K562 (cell line): Measurements from ENCODE around the gene DYRK1A. TPM values are rescaled to one million over a fixed set of nuclear protein-coding genes. Genes with fewer than 3 reads are reported as not detected.

ENCODE experiments used
- ARID1B ChIP-seq: fragments of 450-650 bp; IDR thresholded peaks from 2 replicates; pipeline ENCODE4 v1.6.1; 2016; ENCODE audit warnings: antibody characterized with exemption, mild to moderate bottlenecking, inconsistent platforms
- CXXC5 ChIP-seq: fragments of 250-450 bp; sonication (Bioruptor Pico); IDR thresholded peaks from 2 replicates; pipeline ENCODE4 v1.8.0; 2022; ENCODE audit warnings: inconsistent platforms, mild to moderate bottlenecking, moderate library complexity
- DPF2 ChIP-seq: fragments of 450-650 bp; IDR thresholded peaks from 2 replicates; pipeline ENCODE4 v1.6.1; 2016
- NR4A1 ChIP-seq, 2 experiments: fragments of 250-450 bp in 1 of 2; fragments of 450-650 bp in 1 of 2; sonication (Bioruptor Pico) in 1 of 2; IDR thresholded peaks; 2 replicates each; pipeline versions ENCODE4 v1.4.0 to v1.6.1; 2016 to 2020; ENCODE audit warnings: mild to moderate bottlenecking in 2 of 2, missing compliant biosample characterization in 1 of 2, missing genetic modification characterization in 1 of 2, moderate library complexity in 1 of 2
- POLR2H ChIP-seq: IDR thresholded peaks from 2 replicates; pipeline ENCODE4 v1.6.1; 2016; ENCODE audit warnings: missing genetic modification characterization, low read depth, mild to moderate bottlenecking, control low read depth, missing compliant biosample characterization, moderate library complexity
- RAD21 ChIP-seq, 2 experiments: fragments of 250-450 bp in 1 of 2; fragments of 450-650 bp in 1 of 2; sonication (Bioruptor Pico) in 1 of 2; formaldehyde crosslinking in 1 of 2; IDR thresholded peaks in 1 of 2; conservative IDR thresholded peaks in 1 of 2; 2 replicates each; pipeline versions ENCODE4 v1.4.0 to v1.8.0; 2020 to 2022; ENCODE audit warnings: mild to moderate bottlenecking in 2 of 2, moderate library complexity in 1 of 2
- RBFOX2 ChIP-seq: fragments of 200-400 bp; formaldehyde crosslinking; IDR thresholded peaks from 2 replicates; pipeline ENCODE4 v1.6.1; 2017; ENCODE audit warnings: low read depth, mild to moderate bottlenecking, low read length, moderate library complexity
- SMAD4 ChIP-seq: fragments of 250-450 bp; sonication (Bioruptor Pico); conservative IDR thresholded peaks from 2 replicates; pipeline ENCODE4 v1.8.0; 2021; ENCODE audit warnings: inconsistent platforms, mild to moderate bottlenecking, moderate library complexity
- TARDBP ChIP-seq: fragments of 450-650 bp; IDR thresholded peaks from 2 replicates; pipeline ENCODE4 v1.6.1; 2016
- TCFL5 ChIP-seq: fragments of 250-450 bp; sonication (Bioruptor Pico); conservative IDR thresholded peaks from 2 replicates; pipeline ENCODE4 v1.6.1; 2021; ENCODE audit warnings: mild to moderate bottlenecking, moderate library complexity, matching md5 sums
- ZBTB1 ChIP-seq: sonication (generic); formaldehyde crosslinking; IDR thresholded peaks from 2 replicates; pipeline ENCODE4 v1.8.1; 2023; ENCODE audit warnings: missing genetic modification reagents, low read depth, mild to moderate bottlenecking, borderline replicate concordance
- ZSCAN32 ChIP-seq: fragments of 450-650 bp; formaldehyde crosslinking; IDR thresholded peaks from 2 replicates; pipeline ENCODE4 v1.4.0; 2020; ENCODE audit warnings: mild to moderate bottlenecking, moderate library complexity
- polyA plus RNA-seq, 8 experiments: library from polyadenylated mRNA; depleted of rRNA in 4 of 8; stranded (reverse) in 5 of 8; unstranded in 3 of 8; fragments of >200 nt; fragmentation: Nextera tagmentation in 2 of 8; fragmentation: Illumina TruSeq in 1 of 8; extraction: Ambion mirVana in 2 of 8; extraction: Trizol in 1 of 8; gene quantifications; 2 replicates each; pipeline versions ENCODE4 v1.2.1 to v1.2.3, GENCODE V29; 2011 to 2014; ENCODE audit warnings: inconsistent platforms in 1 of 8, missing spikeins in 1 of 8
- total RNA-seq, 7 experiments: library from RNA; depleted of rRNA in 6 of 7; stranded (reverse); fragments of >200 nt in 6 of 7; fragmentation: Illumina TruSeq in 2 of 7; extraction: Trizol in 2 of 7; gene quantifications; 2 replicates each; pipeline versions ENCODE4 v1.2.1 to v1.2.3, GENCODE V29; 2011 to 2021; ENCODE audit warnings: low replicate concordance in 1 of 7
- TF ChIP-seq, protein P1 (sequence below): IDR thresholded peaks from 2 replicates; pipeline ENCODE4 v1.6.1; 2011; ENCODE audit warnings: borderline replicate concordance, low read depth, mild to moderate bottlenecking, moderate library complexity, low read length; ENCODE audit not compliant: insufficient read depth, poor library complexity, severe bottlenecking
- TF ChIP-seq, protein P2 (sequence below): fragments of 250-450 bp; sonication (Bioruptor Pico); IDR thresholded peaks from 2 replicates; pipeline ENCODE4 v1.5.0; 2021
- TF ChIP-seq, protein P3 (sequence below): fragments of 250-450 bp; sonication (Bioruptor Pico); IDR thresholded peaks from 2 replicates; pipeline ENCODE4 v1.8.0; 2022; ENCODE audit warnings: moderate library complexity, mild to moderate bottlenecking, inconsistent platforms
- TF ChIP-seq, protein P4 (sequence below): fragments of 450-650 bp; IDR thresholded peaks from 2 replicates; pipeline ENCODE4 v1.6.1; 2016; ENCODE audit warnings: low read depth, mild to moderate bottlenecking, moderate library complexity
- TF ChIP-seq, protein P5 (sequence below): fragments of 450-650 bp; IDR thresholded peaks from 2 replicates; pipeline ENCODE4 v1.6.1; 2016; ENCODE audit warnings: mild to moderate bottlenecking
- TF ChIP-seq, protein P6 (sequence below), 3 experiments: fragments of 200-800 bp in 1 of 3; sonication (Bioruptor generic) in 1 of 3; sonication (generic) in 1 of 3; formaldehyde crosslinking in 1 of 3; IDR thresholded peaks; 2 replicates each; pipeline versions ENCODE4 v1.6.1 to v1.8.0; 2016 to 2022; ENCODE audit warnings: mild to moderate bottlenecking in 2 of 3, missing compliant biosample characterization in 2 of 3, missing genetic modification characterization in 2 of 3, missing genetic modification reagents in 1 of 3

DYRK1A gene
- total and polyA plus RNA-seq, 9 of the 15 experiments (the other 6 are each of a cell fraction or from before 2014, with no cell fraction given), result 3.7 to 64.8 (median 42.3) TPM

DNA sequence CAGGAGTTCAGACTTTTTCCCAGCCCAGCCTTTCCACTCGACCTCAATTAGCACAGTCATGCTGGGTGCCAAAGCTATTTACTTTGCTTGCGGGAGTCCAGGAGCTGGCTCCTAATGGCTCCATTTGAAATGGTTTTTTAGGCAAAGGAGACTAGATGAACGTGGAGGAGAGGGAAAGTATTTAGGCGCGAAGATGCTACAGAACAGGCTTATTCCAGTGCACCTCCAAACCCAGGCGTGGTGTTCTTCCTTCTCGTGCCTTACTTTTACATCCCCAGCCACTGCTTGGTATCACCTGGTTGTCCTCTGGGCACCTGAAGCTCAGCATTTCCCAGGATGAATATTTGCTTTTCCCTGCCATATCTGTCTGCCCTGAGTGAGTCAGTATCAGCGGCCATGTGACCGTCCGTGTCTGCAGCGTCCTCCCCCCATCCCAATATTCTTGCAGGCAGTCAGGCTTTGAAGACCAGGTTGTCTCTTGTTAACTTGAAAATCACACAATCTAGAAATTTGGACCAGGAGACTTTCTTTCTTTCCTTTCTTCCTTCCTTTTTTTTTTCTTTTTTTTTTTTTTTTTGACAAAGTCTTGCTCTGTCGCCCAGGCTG lies 198.5 kb downstream of the DYRK1A start (continued):
- 0 out of 2 replicates have a peak, but pooled peaks have one; percentile 52 for TF ChIP-seq SMAD4
- no peak for TF ChIP-seq TCFL5
- TF ChIP-seq, protein P1, sequence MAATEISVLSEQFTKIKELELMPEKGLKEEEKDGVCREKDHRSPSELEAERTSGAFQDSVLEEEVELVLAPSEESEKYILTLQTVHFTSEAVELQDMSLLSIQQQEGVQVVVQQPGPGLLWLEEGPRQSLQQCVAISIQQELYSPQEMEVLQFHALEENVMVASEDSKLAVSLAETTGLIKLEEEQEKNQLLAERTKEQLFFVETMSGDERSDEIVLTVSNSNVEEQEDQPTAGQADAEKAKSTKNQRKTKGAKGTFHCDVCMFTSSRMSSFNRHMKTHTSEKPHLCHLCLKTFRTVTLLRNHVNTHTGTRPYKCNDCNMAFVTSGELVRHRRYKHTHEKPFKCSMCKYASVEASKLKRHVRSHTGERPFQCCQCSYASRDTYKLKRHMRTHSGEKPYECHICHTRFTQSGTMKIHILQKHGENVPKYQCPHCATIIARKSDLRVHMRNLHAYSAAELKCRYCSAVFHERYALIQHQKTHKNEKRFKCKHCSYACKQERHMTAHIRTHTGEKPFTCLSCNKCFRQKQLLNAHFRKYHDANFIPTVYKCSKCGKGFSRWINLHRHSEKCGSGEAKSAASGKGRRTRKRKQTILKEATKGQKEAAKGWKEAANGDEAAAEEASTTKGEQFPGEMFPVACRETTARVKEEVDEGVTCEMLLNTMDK, result no peak
- no peak for TF ChIP-seq CXXC5 (CRISPR knock-in tag)
- TF ChIP-seq, protein P2, sequence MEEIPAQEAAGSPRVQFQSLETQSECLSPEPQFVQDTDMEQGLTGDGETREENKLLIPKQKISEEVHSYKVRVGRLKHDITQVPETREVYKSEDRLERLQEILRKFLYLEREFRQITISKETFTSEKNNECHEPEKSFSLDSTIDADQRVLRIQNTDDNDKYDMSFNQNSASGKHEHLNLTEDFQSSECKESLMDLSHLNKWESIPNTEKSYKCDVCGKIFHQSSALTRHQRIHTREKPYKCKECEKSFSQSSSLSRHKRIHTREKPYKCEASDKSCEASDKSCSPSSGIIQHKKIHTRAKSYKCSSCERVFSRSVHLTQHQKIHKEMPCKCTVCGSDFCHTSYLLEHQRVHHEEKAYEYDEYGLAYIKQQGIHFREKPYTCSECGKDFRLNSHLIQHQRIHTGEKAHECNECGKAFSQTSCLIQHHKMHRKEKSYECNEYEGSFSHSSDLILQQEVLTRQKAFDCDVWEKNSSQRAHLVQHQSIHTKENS (CRISPR knock-in tag), result no peak
- TF ChIP-seq, protein P3, sequence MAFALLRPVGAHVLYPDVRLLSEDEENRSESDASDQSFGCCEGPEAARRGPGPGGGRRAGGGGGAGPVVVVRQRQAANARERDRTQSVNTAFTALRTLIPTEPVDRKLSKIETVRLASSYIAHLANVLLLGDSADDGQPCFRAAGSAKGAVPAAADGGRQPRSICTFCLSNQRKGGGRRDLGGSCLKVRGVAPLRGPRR, result no peak
- TF ChIP-seq, protein P4, sequence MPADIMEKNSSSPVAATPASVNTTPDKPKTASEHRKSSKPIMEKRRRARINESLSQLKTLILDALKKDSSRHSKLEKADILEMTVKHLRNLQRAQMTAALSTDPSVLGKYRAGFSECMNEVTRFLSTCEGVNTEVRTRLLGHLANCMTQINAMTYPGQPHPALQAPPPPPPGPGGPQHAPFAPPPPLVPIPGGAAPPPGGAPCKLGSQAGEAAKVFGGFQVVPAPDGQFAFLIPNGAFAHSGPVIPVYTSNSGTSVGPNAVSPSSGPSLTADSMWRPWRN, result no peak
- TF ChIP-seq RAD21 (CRISPR knock-in tag; conservative IDR thresholded peaks at IDR 0.05 in 1 of 2, IDR thresholded peaks at IDR 0.05 in 1 of 2), result no peak
- no peak for TF ChIP-seq ZSCAN32
- TF ChIP-seq ZBTB1 (CRISPR knock-in tag), result no peak
- TF ChIP-seq POLR2H, result no peak
- no peak; the same call in 1 of the 2 replicates for TF ChIP-seq RBFOX2
- no peak for TF ChIP-seq ARID1B
- TF ChIP-seq, protein P5, sequence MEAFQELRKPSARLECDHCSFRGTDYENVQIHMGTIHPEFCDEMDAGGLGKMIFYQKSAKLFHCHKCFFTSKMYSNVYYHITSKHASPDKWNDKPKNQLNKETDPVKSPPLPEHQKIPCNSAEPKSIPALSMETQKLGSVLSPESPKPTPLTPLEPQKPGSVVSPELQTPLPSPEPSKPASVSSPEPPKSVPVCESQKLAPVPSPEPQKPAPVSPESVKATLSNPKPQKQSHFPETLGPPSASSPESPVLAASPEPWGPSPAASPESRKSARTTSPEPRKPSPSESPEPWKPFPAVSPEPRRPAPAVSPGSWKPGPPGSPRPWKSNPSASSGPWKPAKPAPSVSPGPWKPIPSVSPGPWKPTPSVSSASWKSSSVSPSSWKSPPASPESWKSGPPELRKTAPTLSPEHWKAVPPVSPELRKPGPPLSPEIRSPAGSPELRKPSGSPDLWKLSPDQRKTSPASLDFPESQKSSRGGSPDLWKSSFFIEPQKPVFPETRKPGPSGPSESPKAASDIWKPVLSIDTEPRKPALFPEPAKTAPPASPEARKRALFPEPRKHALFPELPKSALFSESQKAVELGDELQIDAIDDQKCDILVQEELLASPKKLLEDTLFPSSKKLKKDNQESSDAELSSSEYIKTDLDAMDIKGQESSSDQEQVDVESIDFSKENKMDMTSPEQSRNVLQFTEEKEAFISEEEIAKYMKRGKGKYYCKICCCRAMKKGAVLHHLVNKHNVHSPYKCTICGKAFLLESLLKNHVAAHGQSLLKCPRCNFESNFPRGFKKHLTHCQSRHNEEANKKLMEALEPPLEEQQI, result no peak
- no peak for TF ChIP-seq NR4A1 (CRISPR knock-in tag; IDR thresholded peaks at IDR 0.05)
- TF ChIP-seq NR4A1 (tag; IDR thresholded peaks at IDR 0.05), result no peak
- TF ChIP-seq, protein P6, sequence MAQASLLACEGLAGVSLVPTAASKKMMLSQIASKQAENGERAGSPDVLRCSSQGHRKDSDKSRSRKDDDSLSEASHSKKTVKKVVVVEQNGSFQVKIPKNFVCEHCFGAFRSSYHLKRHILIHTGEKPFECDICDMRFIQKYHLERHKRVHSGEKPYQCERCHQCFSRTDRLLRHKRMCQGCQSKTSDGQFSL (CRISPR knock-in tag; IDR thresholded peaks at IDR 0.05), result 0 out of 2 replicates have a peak, but pooled peaks have one; percentile 24
- TF ChIP-seq, protein P6 (tag; IDR thresholded peaks at IDR 0.05), result 0 out of 4 replicates have a peak, but pooled peaks of 1 of the 2 experiments have one; percentile 59
- peak; percentile 8; the same call in 1 of the 2 replicates for TF ChIP-seq DPF2
- no peak for TF ChIP-seq TARDBP
